ENCODE measurements around the gene PRKAA2.

DNA sequence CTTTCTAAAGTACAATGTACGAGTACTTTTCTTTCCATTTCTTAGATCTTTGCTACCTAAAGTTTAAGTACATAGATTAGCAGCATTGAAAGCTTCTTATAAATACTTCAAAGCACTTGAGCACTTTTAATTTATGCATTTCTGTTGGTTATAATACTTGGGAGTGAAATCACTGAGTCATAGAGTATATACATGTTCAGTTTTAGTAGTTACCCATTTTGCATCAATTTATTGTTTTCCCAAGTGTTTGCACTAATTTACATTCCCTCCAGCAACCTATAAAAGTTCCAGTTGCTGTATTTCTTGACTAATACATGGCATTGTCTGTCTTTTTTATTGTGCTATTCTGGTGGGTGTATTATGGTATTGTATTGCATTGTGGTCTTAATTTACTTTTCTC lies 20.3 kb downstream of the PRKAA2 start:
- no peak for TF ChIP-seq REST (IDR thresholded peaks at IDR 0.05; ENCODE audit: low read depth)
- TF ChIP-seq ZBTB7A (IDR thresholded peaks at IDR 0.05; ENCODE audit: low read depth): no peak
- TF ChIP-seq CEBPB (IDR thresholded peaks at IDR 0.05): no peak
- no peak for TF ChIP-seq TAF1 (IDR thresholded peaks at IDR 0.05; ENCODE audit: low read depth)
- TF ChIP-seq NFIC (IDR thresholded peaks at IDR 0.05): no peak
- no peak for TF ChIP-seq RAD21 (IDR thresholded peaks at IDR 0.05; ENCODE audit: low read depth)
- no peak for TF ChIP-seq EP300 (IDR thresholded peaks at IDR 0.05; ENCODE audit: borderline replicate concordance)

Measured in Ishikawa (cell line).